K562 (cell line): ENCODE results near the gene GLT6D1.

Source experiments
- PHTF2 ChIP-seq: fragments of 250-450 bp; sonication (Bioruptor Pico); IDR thresholded peaks from 2 replicates; pipeline ENCODE4 v1.5.0; 2021; ENCODE audit warnings: mild to moderate bottlenecking
- TF ChIP-seq, protein P1 (sequence below), 2 experiments: fragments of 450-650 bp in 1 of 2; sonication (generic) in 1 of 2; formaldehyde crosslinking; conservative IDR thresholded peaks; 2 replicates each; pipeline versions ENCODE4 v1.4.0 to v1.8.1; 2020 to 2022; ENCODE audit warnings: mild to moderate bottlenecking in 1 of 2, missing genetic modification reagents in 1 of 2

DNA sequence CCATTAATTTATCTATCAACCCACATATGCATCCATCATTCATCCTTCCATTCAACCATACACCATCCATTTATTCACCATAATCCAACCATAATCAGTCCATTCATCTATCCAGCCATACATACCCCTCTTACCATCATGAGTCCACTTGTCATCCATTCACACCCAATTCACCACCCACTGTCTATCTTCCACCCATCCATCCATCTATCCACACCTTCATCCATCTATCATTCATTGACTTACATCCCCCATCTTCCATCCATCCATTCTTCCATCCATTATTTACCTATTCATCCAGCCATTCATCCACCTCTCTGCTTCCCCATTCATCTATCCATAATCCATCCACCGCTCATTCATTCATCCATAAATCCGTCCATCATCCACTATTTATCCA, 60.0 kb downstream of the GLT6D1 start:
- TF ChIP-seq PHTF2 (CRISPR knock-in tag) = no peak
- TF ChIP-seq, protein P1, sequence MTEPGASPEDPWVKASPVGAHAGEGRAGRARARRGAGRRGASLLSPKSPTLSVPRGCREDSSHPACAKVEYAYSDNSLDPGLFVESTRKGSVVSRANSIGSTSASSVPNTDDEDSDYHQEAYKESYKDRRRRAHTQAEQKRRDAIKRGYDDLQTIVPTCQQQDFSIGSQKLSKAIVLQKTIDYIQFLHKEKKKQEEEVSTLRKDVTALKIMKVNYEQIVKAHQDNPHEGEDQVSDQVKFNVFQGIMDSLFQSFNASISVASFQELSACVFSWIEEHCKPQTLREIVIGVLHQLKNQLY (CRISPR knock-in tag; conservative IDR thresholded peaks at IDR 0.05) = no peak
